HepG2 (cell line): ENCODE data around the gene SLC6A9. TPM values are rescaled to one million over a fixed set of nuclear protein-coding genes. Genes with fewer than 3 reads are reported as not detected.

Experiments used
- DNMT3B ChIP-seq: conservative IDR thresholded peaks from 2 replicates; pipeline ENCODE4 v1.6.1; 2016; ENCODE audit warnings: missing biosample characterization, control low read depth
- EHMT2 ChIP-seq: fragments of 200-600 bp; sonication (generic); IDR thresholded peaks from 2 replicates; pipeline ENCODE4 v1.7.0; 2017; ENCODE audit warnings: antibody characterized with exemption, low read depth, low read length, borderline replicate concordance
- HNRNPK ChIP-seq: fragments of 200-400 bp; formaldehyde crosslinking; IDR thresholded peaks from 2 replicates; pipeline ENCODE4 v1.6.1; 2018; ENCODE audit warnings: low read length, low read depth, moderate library complexity, mild to moderate bottlenecking; ENCODE audit not compliant: poor library complexity, severe bottlenecking
- HOMEZ ChIP-seq: IDR thresholded peaks from 2 replicates; pipeline ENCODE4 v1.6.1; 2016; ENCODE audit warnings: low read depth
- ISL2 ChIP-seq: sonication (generic); formaldehyde crosslinking; IDR thresholded peaks from 2 replicates; pipeline ENCODE4 v1.5.0; 2020; ENCODE audit warnings: missing genetic modification reagents
- LBX2 ChIP-seq: sonication (generic); formaldehyde crosslinking; IDR thresholded peaks from 2 replicates; pipeline ENCODE4 v1.5.0; 2020; ENCODE audit warnings: missing genetic modification reagents, mild to moderate bottlenecking, borderline replicate concordance
- MTF2 ChIP-seq: sonication (generic); formaldehyde crosslinking; IDR thresholded peaks from 2 replicates; pipeline ENCODE4 v1.5.0; 2020; ENCODE audit warnings: missing genetic modification reagents, borderline replicate concordance
- RXRA ChIP-seq: sonication (generic); formaldehyde crosslinking; IDR thresholded peaks from 2 replicates; pipeline ENCODE4 v1.5.1; 2020; ENCODE audit warnings: missing genetic modification reagents
- SRSF1 ChIP-seq: fragments of 200-400 bp; formaldehyde crosslinking; optimal IDR thresholded peaks from 2 replicates; pipeline ENCODE3; 2017; ENCODE audit warnings: mild to moderate bottlenecking, low read depth, low read length, moderate library complexity
- TIGD3 ChIP-seq: sonication (generic); formaldehyde crosslinking; IDR thresholded peaks from 2 replicates; pipeline ENCODE4 v1.5.1; 2020; ENCODE audit warnings: mild to moderate bottlenecking, missing genetic modification reagents, borderline replicate concordance
- TMF1 ChIP-seq: sonication (generic); formaldehyde crosslinking; IDR thresholded peaks from 2 replicates; pipeline ENCODE4 v1.8.1; 2022; ENCODE audit warnings: low read depth, missing genetic modification reagents
- ZBTB20 ChIP-seq: sonication (generic); formaldehyde crosslinking; IDR thresholded peaks from 2 replicates; pipeline ENCODE4 v1.8.1; 2023; ENCODE audit warnings: missing genetic modification reagents, low read depth, mild to moderate bottlenecking, borderline replicate concordance
- ZNF281 ChIP-seq: sonication (generic); formaldehyde crosslinking; IDR thresholded peaks from 2 replicates; pipeline ENCODE4 v1.4.0; 2020; ENCODE audit warnings: missing genetic modification reagents, borderline replicate concordance
- ZNF468 ChIP-seq: sonication (generic); formaldehyde crosslinking; IDR thresholded peaks from 2 replicates; pipeline ENCODE4 v1.8.0; 2022; ENCODE audit warnings: mild to moderate bottlenecking, moderate library complexity, missing genetic modification reagents
- ZNF543 ChIP-seq: sonication (generic); formaldehyde crosslinking; IDR thresholded peaks from 2 replicates; pipeline ENCODE4 v1.4.0; 2020; ENCODE audit warnings: mild to moderate bottlenecking, missing genetic modification reagents
- polyA plus RNA-seq, 8 experiments: library from polyadenylated mRNA; depleted of rRNA in 3 of 8; stranded (reverse) in 7 of 8; unstranded in 1 of 8; fragments of >200 nt; fragmentation: Illumina TruSeq in 4 of 8; extraction: Trizol in 4 of 8; gene quantifications; 2 replicates each; pipeline versions ENCODE4 v1.2.1 to v1.2.3, GENCODE V29; 2011 to 2016; ENCODE audit warnings: low read depth in 4 of 8, missing spikeins in 1 of 8, mixed read lengths in 1 of 8; ENCODE audit not compliant: insufficient read depth in 1 of 8
- total RNA-seq, 5 experiments: library from RNA; depleted of rRNA; stranded (reverse); fragments of >200 nt; fragmentation: Illumina TruSeq; extraction: Trizol; gene quantifications; 2 replicates each; pipeline ENCODE4 v1.2.3, GENCODE V29; 2016; ENCODE audit warnings: low read depth in 1 of 5
- TF ChIP-seq, protein P1 (sequence below), 2 experiments: sonication (generic) in 1 of 2; formaldehyde crosslinking in 1 of 2; IDR thresholded peaks; 2 replicates each; pipeline versions ENCODE4 v1.4.0 to v1.6.1; 2016 to 2020; ENCODE audit warnings: borderline replicate concordance in 1 of 2, low read depth in 1 of 2, mild to moderate bottlenecking in 1 of 2, missing genetic modification reagents in 1 of 2
- TF ChIP-seq, protein P2 (sequence below): IDR thresholded peaks from 2 replicates; pipeline ENCODE4 v1.6.1; 2016; ENCODE audit warnings: mild to moderate bottlenecking, missing biosample characterization, missing genetic modification reagents

SLC6A9 gene
- total and polyA plus RNA-seq, 2 of the 13 experiments (the other 11 are each of a cell fraction or from before 2014, with no cell fraction given) = 8.5 to 9.9 TPM

DNA sequence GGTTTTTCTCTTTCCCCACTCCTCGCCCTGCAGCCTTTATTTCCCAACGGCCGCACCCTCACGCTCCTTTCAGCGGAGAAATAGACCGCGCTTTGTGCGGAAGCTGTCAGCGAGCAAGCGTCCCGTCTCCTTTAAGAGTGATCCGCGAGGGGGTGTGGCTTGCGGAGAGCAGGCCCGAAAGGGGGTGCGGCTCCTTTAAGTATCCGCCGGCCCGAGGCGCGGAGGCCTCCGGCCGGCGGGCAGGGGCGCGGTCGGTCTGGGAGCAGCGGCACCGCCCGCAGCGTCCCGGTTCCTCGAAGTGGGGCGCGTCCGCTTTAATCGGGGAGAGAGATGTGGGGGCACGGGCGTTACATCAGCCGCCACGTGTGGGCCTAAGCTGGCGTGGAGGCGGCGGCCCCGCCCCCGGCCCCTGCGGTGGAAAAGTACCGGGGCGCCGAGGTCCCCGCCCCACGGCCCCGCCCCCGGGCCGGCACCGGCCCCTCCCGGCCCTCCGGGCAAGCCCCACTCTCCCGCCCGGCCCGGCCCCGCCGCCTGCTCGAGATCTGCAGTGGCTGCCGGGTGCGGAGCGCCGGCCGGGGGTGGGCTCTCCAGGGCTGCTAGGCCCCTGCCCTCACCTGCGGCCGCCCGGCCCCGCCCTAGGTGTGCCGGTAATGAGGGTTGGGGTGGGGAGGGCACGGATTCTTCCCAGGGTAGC, 1.2 kb downstream of the SLC6A9 start (continued):
- TF ChIP-seq ZBTB20 (CRISPR knock-in tag) = no peak; the same call in 1 of the 2 replicates
- TF ChIP-seq HOMEZ = no peak
- TF ChIP-seq HNRNPK = no peak
- no peak for TF ChIP-seq LBX2 (CRISPR knock-in tag)
- TF ChIP-seq, protein P1, sequence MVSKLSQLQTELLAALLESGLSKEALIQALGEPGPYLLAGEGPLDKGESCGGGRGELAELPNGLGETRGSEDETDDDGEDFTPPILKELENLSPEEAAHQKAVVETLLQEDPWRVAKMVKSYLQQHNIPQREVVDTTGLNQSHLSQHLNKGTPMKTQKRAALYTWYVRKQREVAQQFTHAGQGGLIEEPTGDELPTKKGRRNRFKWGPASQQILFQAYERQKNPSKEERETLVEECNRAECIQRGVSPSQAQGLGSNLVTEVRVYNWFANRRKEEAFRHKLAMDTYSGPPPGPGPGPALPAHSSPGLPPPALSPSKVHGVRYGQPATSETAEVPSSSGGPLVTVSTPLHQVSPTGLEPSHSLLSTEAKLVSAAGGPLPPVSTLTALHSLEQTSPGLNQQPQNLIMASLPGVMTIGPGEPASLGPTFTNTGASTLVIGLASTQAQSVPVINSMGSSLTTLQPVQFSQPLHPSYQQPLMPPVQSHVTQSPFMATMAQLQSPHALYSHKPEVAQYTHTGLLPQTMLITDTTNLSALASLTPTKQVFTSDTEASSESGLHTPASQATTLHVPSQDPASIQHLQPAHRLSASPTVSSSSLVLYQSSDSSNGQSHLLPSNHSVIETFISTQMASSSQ (IDR thresholded peaks at IDR 0.05; ENCODE audit: low read depth) = no peak
- TF ChIP-seq, protein P1 (CRISPR knock-in tag; IDR thresholded peaks at IDR 0.05; ENCODE audit: borderline replicate concordance) = peak; percentile 14; the same call in 1 of the 2 replicates
- no peak for TF ChIP-seq EHMT2
- TF ChIP-seq TMF1 (CRISPR knock-in tag) = no peak
- TF ChIP-seq TIGD3 = no peak
- no peak for TF ChIP-seq ZNF468 (CRISPR knock-in tag)
- TF ChIP-seq MTF2 (CRISPR knock-in tag) = no peak
- no peak for TF ChIP-seq DNMT3B (CRISPR knock-in tag)
- peak; percentile 50; the same call in 1 of the 2 replicates for TF ChIP-seq ZNF543 (CRISPR knock-in tag)
- no peak for TF ChIP-seq ISL2 (CRISPR knock-in tag)
- no peak for TF ChIP-seq SRSF1
- no peak for TF ChIP-seq RXRA (CRISPR knock-in tag)
- TF ChIP-seq, protein P2, sequence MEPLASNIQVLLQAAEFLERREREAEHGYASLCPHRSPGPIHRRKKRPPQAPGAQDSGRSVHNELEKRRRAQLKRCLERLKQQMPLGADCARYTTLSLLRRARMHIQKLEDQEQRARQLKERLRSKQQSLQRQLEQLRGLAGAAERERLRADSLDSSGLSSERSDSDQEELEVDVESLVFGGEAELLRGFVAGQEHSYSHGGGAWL (CRISPR knock-in tag) = no peak; the same call in 1 of the 2 replicates
- TF ChIP-seq ZNF281 (CRISPR knock-in tag) = no peak
